GM23248 (cell line): ENCODE data around the gene GPA33. TPM values are rescaled to one million over a fixed set of nuclear protein-coding genes. Genes with fewer than 3 reads are reported as not detected.

ENCODE experiments used
- DNase-seq: peaks from one replicate; pipeline ENCODE4 v3.0.0-alpha.2; 2015
- H2AFZ ChIP-seq: fragments of 200-600 bp; sonication (generic); 2 replicates; pipeline ENCODE4 v1.6.1; 2016; ENCODE audit warnings: antibody characterized with exemption
- H3F3A ChIP-seq: fragments of 200-600 bp; sonication (generic); 2 replicates; pipeline ENCODE4 v1.6.1; 2016; ENCODE audit warnings: mild to moderate bottlenecking, antibody characterized with exemption, mixed run types; ENCODE audit not compliant: insufficient read depth
- H3K27ac ChIP-seq: fragments of 200-600 bp; sonication (generic); 2 replicates; pipeline ENCODE4 v1.5.1; 2016; ENCODE audit warnings: mild to moderate bottlenecking
- H3K27me3 ChIP-seq: fragments of 200-600 bp; sonication (generic); replicated peaks from 2 replicates; pipeline ENCODE4 v1.6.1; 2016; ENCODE audit warnings: mild to moderate bottlenecking; ENCODE audit not compliant: insufficient read depth
- H3K36me3 ChIP-seq: fragments of 200-600 bp; sonication (generic); 2 replicates; pipeline ENCODE4 v1.6.1; 2016; ENCODE audit warnings: low read depth, mild to moderate bottlenecking
- H3K4me1 ChIP-seq: fragments of 200-600 bp; sonication (generic); 2 replicates; pipeline ENCODE4 v1.6.1; 2016; ENCODE audit warnings: mild to moderate bottlenecking; ENCODE audit not compliant: insufficient read depth
- H3K4me2 ChIP-seq: fragments of 200-600 bp; sonication (generic); one replicate; pipeline ENCODE4 v1.6.1; 2016; ENCODE audit warnings: mild to moderate bottlenecking; ENCODE audit not compliant: unreplicated experiment
- H3K4me3 ChIP-seq: fragments of 200-600 bp; sonication (generic); 2 replicates; pipeline ENCODE4 v1.5.1; 2016; ENCODE audit warnings: mild to moderate bottlenecking
- H3K79me2 ChIP-seq: fragments of 200-600 bp; sonication (generic); 2 replicates; pipeline ENCODE4 v1.6.1; 2016; ENCODE audit warnings: mild to moderate bottlenecking; ENCODE audit not compliant: insufficient read depth
- H3K9ac ChIP-seq: fragments of 200-600 bp; sonication (generic); 2 replicates; pipeline ENCODE4 v1.6.1; 2016; ENCODE audit warnings: mild to moderate bottlenecking
- H3K9me2 ChIP-seq: fragments of 200-600 bp; sonication (generic); 2 replicates; pipeline ENCODE4 v1.6.1; 2016; ENCODE audit warnings: mixed run types, mild to moderate bottlenecking, moderate library complexity; ENCODE audit not compliant: insufficient read depth
- H3K9me3 ChIP-seq: fragments of 200-600 bp; sonication (generic); one replicate; pipeline ENCODE4 v1.6.1; 2017; ENCODE audit warnings: low read depth
- H4K20me1 ChIP-seq: fragments of 200-600 bp; sonication (generic); 2 replicates; pipeline ENCODE4 v1.6.0; 2016; ENCODE audit not compliant: insufficient read depth
- EZH2 ChIP-seq: fragments of 200-600 bp; sonication (generic); IDR thresholded peaks from 2 replicates; pipeline ENCODE4 v1.6.1; 2018; ENCODE audit warnings: antibody characterized with exemption, mild to moderate bottlenecking; ENCODE audit not compliant: insufficient read depth, poor library complexity, severe bottlenecking
- EZH2phosphoT487 ChIP-seq: fragments of 200-600 bp; sonication (generic); IDR thresholded peaks from 2 replicates; pipeline ENCODE4 v1.6.1; 2018; ENCODE audit warnings: antibody characterized with exemption, moderate library complexity, mild to moderate bottlenecking, low read depth; ENCODE audit not compliant: insufficient read depth
- WGBS, 2 experiments: methylation state at CpG; one replicate each; pipeline ENCODE4 v1.1.6; 2015 to 2017; ENCODE audit warnings: low lambda C conversion rate in 2 of 2, low coverage in 1 of 2; ENCODE audit errors: missing lambda C conversion rate in 2 of 2; 5-methylcytosine and 5-hydroxymethylcytosine counted together
- in situ Hi-C: fragments of 300-500 bp; cut with MboI; formaldehyde crosslinking; loops from 2 replicates; pipeline ENCODE4 v1.15.0; 2020
- polyA plus RNA-seq: library from polyadenylated mRNA; unstranded; fragments of >200 nt; fragmentation: Nextera tagmentation; extraction: Ambion mirVana; gene quantifications from 2 replicates; pipeline ENCODE4 v1.2.1, GENCODE V29; 2016
- total RNA-seq: library from RNA; depleted of rRNA; stranded (reverse); fragments of >200 nt; shearing (Covaris generic); gene quantifications from 2 replicates; pipeline ENCODE4 v1.2.3, GENCODE V29; 2014

GPA33 gene
- total and polyA plus RNA-seq, 2 experiments from 2014 or later: not detected

DNA sequence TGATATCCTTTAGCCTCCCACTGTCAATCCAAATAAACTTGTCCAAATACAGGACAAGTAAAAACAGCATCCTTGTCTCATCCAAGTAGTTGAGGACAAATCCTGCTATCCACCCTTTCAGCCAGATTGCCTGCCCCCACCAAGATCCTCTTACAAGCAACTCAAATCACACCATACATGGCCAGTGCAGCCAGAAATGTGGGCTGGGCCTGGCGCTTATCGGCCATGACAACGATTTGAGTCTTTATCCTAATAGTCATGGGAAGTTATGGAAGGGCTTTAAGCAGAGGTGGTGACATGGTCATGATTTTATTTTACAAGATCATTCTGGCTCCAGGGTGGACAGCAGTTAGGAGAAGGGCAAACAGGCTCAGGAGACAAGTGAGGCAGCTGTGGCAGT lies 6.3 kb downstream of the GPA33 start:
- in situ Hi-C loops: loop anchor here (25.0 kb wide), 1 partner anchor 603 kb away; no protein-coding TSS in a partner anchor

GRCh38 chr1:167083066-167083665 lies 7.0 kb downstream of the GPA33 start:
- no peaks in the 10 kb centered on the region for H3K9me3 ChIP-seq
- no peak overlapping the region for H3K4me2 ChIP-seq
- H2AFZ ChIP-seq: no peak overlapping the region
- H3K79me2 ChIP-seq: no peaks in the 10 kb centered on the region
- no peaks in the 10 kb centered on the region for H3K36me3 ChIP-seq
- 6 to 9% methylated on average over 6 of the region's 6 CpGs for whole genome bisulfite sequencing, 2 experiments
- DNase-seq: no peak
- no peak overlapping the region for H3K4me3 ChIP-seq
- H3K27me3 ChIP-seq: peaks cover 17% of the 10 kb centered on the region; the same call in 1 of the 2 replicates
- no peak overlapping the region for H3K27ac ChIP-seq
- H4K20me1 ChIP-seq: no peaks in the 10 kb centered on the region
- no peak overlapping the region for H3K9ac ChIP-seq
- no peaks in the 10 kb centered on the region for H3F3A ChIP-seq
- in situ Hi-C loops: loop anchor here (25.0 kb wide), 1 partner anchor 604 kb away; no protein-coding TSS in a partner anchor
- no peak for TF ChIP-seq EZH2phosphoT487
- H3K9me2 ChIP-seq: no peaks in the 10 kb centered on the region
- no peaks in the 10 kb centered on the region for H3K4me1 ChIP-seq

More for the DNA sequence above, 6.3 kb downstream of the GPA33 start:
- no peaks in the 10 kb centered on the region for H3K9me3 ChIP-seq
- no peaks in the 10 kb centered on the region for H3K9me2 ChIP-seq
- no peak overlapping the region for H3K4me2 ChIP-seq
- no peaks in the 10 kb centered on the region for H3K36me3 ChIP-seq
- H3K27me3 ChIP-seq: peaks cover 13% of the 10 kb centered on the region; the same call in 1 of the 2 replicates
- no peaks in the 10 kb centered on the region for H3F3A ChIP-seq
- no peak for TF ChIP-seq EZH2
- TF ChIP-seq EZH2phosphoT487: no peak
- H2AFZ ChIP-seq: no peak overlapping the region
- no peaks in the 10 kb centered on the region for H3K79me2 ChIP-seq
- no peak overlapping the region for H3K9ac ChIP-seq
- no peak for DNase-seq
- no peaks in the 10 kb centered on the region for H3K4me1 ChIP-seq
- H3K27ac ChIP-seq: no peak overlapping the region
- no peaks in the 10 kb centered on the region for H4K20me1 ChIP-seq
- WGBS, 2 experiments: 76 to 82% methylated on average over 3 of the region's 3 CpGs
- no peak overlapping the region for H3K4me3 ChIP-seq

GRCh38 chr1:167082511-167083027 lies 7.6 kb downstream of the GPA33 start:
- WGBS, 2 experiments: 36 to 37% methylated on average over 11 of the region's 11 CpGs

DNA sequence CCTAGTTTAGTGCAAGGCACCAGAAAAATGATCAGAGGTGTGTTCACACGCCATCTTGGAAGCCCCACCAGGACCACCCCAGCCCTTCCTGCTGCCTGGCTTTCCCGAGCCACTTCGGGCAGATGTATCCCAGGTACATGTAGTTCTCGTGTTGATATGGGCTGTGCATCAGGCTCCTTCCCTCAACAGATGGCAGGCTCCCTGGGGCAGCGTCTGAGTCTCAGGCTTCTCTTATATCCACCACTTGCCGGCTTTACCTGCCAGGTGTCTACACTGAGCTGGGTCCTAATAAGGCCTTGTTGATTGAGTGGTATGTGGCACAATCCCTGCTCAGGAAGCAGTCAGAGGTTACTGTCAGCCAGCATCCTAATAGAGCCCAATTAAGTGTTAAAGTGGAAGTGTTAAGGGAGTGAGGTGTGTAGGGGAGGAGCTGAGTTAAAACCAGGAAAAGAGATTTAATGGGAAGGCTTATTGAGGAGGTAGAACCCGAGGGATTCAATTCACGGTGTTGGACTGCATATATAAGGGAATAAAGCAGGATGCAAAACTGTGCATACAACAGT lies 8.5 kb downstream of the GPA33 start:
- no peaks in the 10 kb centered on the region for H4K20me1 ChIP-seq
- no peaks in the 10 kb centered on the region for H3K4me1 ChIP-seq
- no peaks in the 10 kb centered on the region for H3K79me2 ChIP-seq
- no peak overlapping the region for H3K9ac ChIP-seq
- H3K9me3 ChIP-seq: no peaks in the 10 kb centered on the region
- no peaks in the 10 kb centered on the region for H3K9me2 ChIP-seq
- no peak for TF ChIP-seq EZH2phosphoT487
- TF ChIP-seq EZH2: no peak
- 45 to 55% methylated on average over 8 of the region's 8 CpGs for WGBS, 2 experiments
- no peaks in the 10 kb centered on the region for H3F3A ChIP-seq
- no peak overlapping the region for H3K27ac ChIP-seq
- no peaks in the 10 kb centered on the region for H3K36me3 ChIP-seq
- no peak overlapping the region for H2AFZ ChIP-seq
- no peak overlapping the region for H3K4me3 ChIP-seq
- in situ Hi-C loops: loop anchor here (25.0 kb wide), 1 partner anchor 606 kb away; no protein-coding TSS in a partner anchor
- peaks cover 21% of the 10 kb centered on the region; the same call in 1 of the 2 replicates for H3K27me3 ChIP-seq
- H3K4me2 ChIP-seq: no peak overlapping the region
- DNase-seq: no peak

More at GRCh38 chr1:167082511-167083027, 7.6 kb downstream of the GPA33 start:
- DNase-seq: no peak
- Histone ChIP-seq H3K9me3 (no peaks in the 10 kb centered on the region), H3K27ac (no peak overlapping the region), H3K9ac (no peak overlapping the region), H3K4me3 (no peak overlapping the region), H2AFZ (no peak overlapping the region), H3K27me3 (peaks cover 21% of the 10 kb centered on the region; the same call in 1 of the 2 replicates), H3F3A (no peaks in the 10 kb centered on the region), H3K79me2 (no peaks in the 10 kb centered on the region), H3K9me2 (no peaks in the 10 kb centered on the region), H3K4me1 (no peaks in the 10 kb centered on the region), H4K20me1 (no peaks in the 10 kb centered on the region), H3K36me3 (no peaks in the 10 kb centered on the region), H3K4me2 (no peak overlapping the region)
- in situ Hi-C loops: loop anchor here (25.0 kb wide), 1 partner anchor 605 kb away; no protein-coding TSS in a partner anchor
- TF ChIP-seq EZH2phosphoT487: no peak
